ENCODE measurements around the gene CTSH. TPM values are rescaled to one million over a fixed set of nuclear protein-coding genes. Genes with fewer than 3 reads are reported as not detected.

The CTSH gene
- total RNA-seq, 4 donors from 2014 or later, result 8.6 to 70.2 (median 41.0) TPM

DNA sequence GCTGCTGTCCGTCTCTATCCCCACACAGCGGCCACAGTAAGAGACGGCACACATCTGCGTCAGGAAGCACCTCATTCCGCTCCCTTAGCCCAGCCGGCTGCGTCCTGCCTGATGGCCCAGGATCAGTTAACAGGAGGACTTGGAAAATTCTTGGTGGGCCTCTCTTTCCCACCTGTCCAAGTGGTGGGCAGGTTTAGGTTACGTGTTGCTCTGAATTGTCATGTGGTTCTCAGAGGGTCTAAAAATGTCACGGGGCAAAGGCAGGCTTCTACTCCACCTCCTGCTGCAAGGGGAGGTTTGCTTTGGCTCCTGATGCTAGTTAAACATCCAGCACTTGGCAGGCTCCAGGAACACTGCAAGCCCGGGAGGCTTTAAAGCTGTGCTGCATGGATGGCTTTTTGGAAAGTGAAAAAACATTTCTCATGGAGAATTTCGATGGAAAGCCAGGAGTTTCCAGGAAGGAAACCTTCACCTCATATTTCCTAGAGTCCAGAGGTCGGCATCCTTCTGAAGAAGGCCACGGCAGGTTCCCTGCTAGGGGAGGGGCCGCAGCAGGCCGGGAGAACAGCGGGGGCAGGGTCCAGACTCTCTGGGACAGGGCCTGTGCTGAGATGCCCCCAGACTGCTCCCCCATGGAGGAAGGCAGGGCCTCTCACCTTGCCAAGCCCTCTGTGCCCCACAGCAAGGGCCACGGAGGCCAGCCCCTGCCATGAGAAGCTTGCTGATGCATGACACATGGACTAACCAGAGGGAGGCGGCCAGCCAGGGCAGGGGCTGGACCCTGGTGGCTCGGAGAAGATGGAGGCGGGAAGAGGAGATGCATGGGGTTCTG, 10.8 kb downstream of the CTSH start:
- DNase-seq, result no peak
- Histone ChIP-seq H3K4me3 (no peak overlapping the region), H3K36me3 (no peaks in the 10 kb centered on the region), H3K27ac (peak overlapping the region in 2 of 4 donors; percentile 9 to 37), H3K9me3 (no peaks in the 10 kb centered on the region), H3K4me1 (peaks cover 0 to 7% (median 0%) of the 10 kb centered on the region in 4 donors), H3K27me3 (no peaks in the 10 kb centered on the region)
- no peak for TF ChIP-seq POLR2AphosphoS5 (IDR thresholded peaks at IDR 0.05)
- TF ChIP-seq, protein P1, sequence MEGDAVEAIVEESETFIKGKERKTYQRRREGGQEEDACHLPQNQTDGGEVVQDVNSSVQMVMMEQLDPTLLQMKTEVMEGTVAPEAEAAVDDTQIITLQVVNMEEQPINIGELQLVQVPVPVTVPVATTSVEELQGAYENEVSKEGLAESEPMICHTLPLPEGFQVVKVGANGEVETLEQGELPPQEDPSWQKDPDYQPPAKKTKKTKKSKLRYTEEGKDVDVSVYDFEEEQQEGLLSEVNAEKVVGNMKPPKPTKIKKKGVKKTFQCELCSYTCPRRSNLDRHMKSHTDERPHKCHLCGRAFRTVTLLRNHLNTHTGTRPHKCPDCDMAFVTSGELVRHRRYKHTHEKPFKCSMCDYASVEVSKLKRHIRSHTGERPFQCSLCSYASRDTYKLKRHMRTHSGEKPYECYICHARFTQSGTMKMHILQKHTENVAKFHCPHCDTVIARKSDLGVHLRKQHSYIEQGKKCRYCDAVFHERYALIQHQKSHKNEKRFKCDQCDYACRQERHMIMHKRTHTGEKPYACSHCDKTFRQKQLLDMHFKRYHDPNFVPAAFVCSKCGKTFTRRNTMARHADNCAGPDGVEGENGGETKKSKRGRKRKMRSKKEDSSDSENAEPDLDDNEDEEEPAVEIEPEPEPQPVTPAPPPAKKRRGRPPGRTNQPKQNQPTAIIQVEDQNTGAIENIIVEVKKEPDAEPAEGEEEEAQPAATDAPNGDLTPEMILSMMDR (IDR thresholded peaks at IDR 0.05), result no peak
- TF ChIP-seq EP300 (IDR thresholded peaks at IDR 0.05; ENCODE audit: low read depth), result no peak
- TF ChIP-seq POLR2A (IDR thresholded peaks at IDR 0.05), result no peak
- 70 to 83% methylated on average over 1 to 20 of the region's 20 CpGs for WGBS, 2 donors (ENCODE audit: low coverage in 1 of 2)
- in situ Hi-C loops (cut with MboI; ENCODE audit: low pct_ligation_motif_present in 1 of 4, low pct_unique_long_range_greater_than_20kb in 1 of 4, low sequenced_read_pairs in 3 of 4), result no loop called here
- intact Hi-C loops (cut with DNase I; ENCODE audit: low total_unique reads), result no loop called here

DNA sequence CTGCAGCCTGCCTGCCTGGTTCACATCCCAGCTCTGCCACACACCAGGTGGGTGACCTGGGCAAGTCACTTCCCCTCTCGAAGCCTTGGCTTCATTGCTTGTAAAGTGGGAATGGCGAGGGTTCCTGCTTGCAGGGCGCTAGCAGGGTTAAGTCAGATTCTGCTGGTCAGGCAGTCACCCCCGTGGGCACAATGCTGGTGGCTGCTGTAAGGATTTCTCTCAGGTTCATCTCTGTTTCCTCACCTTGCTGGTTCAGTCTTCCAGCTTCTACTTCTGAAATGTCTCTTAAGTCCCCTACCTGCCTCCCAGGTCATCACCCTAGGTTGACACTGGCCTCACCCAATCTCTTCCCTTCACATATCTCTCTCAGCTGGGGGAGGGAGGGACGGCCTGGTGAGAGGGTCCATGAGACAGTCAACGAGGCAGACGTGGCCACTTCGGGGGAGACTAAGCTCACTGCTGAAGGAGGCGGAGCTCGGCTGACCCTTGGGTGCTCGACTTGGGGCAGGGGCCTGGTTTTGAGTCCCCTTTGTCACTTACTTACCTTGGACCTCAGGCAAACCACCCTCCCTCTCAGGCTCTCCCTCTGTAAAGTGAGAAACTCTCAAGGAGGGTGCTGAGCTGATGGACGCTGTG, 11.5 kb downstream of the CTSH start:
- WGBS, 2 donors (ENCODE audit: low coverage in 1 of 2), result 87% methylated on average over 12 of the region's 12 CpGs; no CpG with 5 or more reads in 1 of the 2 donors
- no peak for TF ChIP-seq EP300 (IDR thresholded peaks at IDR 0.05; ENCODE audit: low read depth)
- TF ChIP-seq POLR2AphosphoS5 (IDR thresholded peaks at IDR 0.05), result no peak
- TF ChIP-seq POLR2A (IDR thresholded peaks at IDR 0.05), result no peak
- TF ChIP-seq, protein P1 (IDR thresholded peaks at IDR 0.05), result no peak
- intact Hi-C loops (cut with DNase I; ENCODE audit: low total_unique reads) (no loop called here), in situ Hi-C loops (cut with MboI; ENCODE audit: low pct_ligation_motif_present in 1 of 4, low pct_unique_long_range_greater_than_20kb in 1 of 4, low sequenced_read_pairs in 3 of 4) (no loop called here)
- Histone ChIP-seq H3K36me3 (no peaks in the 10 kb centered on the region), H3K27ac (no peak overlapping the region), H3K27me3 (no peaks in the 10 kb centered on the region), H3K4me1 (peaks cover 0 to 7% (median 0%) of the 10 kb centered on the region in 4 donors), H3K9me3 (no peaks in the 10 kb centered on the region), H3K4me3 (no peak overlapping the region)
- no peak for DNase-seq

DNA sequence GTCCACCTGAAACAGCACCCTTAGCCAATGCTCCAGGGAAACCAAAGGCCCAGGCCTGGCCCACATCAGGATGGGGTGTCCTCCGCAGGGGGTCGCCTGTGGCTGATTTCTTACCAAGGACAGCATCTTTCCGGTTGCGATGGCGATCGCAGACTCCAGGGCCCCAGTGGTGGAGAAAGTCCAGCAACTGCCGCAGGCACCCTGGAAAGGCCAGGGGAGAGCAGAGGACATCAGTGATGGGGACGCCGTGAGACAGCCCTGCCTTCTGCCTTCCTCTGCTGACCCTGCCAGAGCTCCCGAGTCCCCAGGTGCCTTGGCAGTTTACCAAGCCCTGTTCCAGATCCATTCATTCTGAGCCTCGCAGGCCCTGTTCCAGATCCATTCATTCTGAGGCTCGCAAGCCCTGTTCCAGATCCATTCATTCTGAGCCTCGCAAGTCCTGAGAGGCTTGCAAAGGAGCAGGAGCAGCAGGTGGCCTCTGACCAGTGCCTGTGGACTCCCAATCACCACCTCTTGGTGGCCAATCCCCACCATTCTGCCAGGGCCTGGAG, 12.5 kb downstream of the CTSH start:
- Histone ChIP-seq H3K27ac (no peak overlapping the region), H3K4me1 (peaks cover 0 to 7% (median 0%) of the 10 kb centered on the region in 4 donors), H3K36me3 (no peaks in the 10 kb centered on the region), H3K9me3 (no peaks in the 10 kb centered on the region), H3K4me3 (no peak overlapping the region), H3K27me3 (no peaks in the 10 kb centered on the region)
- TF ChIP-seq POLR2A (IDR thresholded peaks at IDR 0.05), result no peak
- TF ChIP-seq, protein P1 (IDR thresholded peaks at IDR 0.05), result no peak
- TF ChIP-seq EP300 (IDR thresholded peaks at IDR 0.05; ENCODE audit: low read depth), result no peak
- TF ChIP-seq POLR2AphosphoS5 (IDR thresholded peaks at IDR 0.05), result no peak
- no peak for DNase-seq
- WGBS, 2 donors (ENCODE audit: low coverage in 1 of 2), result 40 to 96% methylated on average over 1 to 6 of the region's 13 CpGs
- intact Hi-C loops (cut with DNase I; ENCODE audit: low total_unique reads), result no loop called here
- in situ Hi-C loops (cut with MboI; ENCODE audit: low pct_ligation_motif_present in 1 of 4, low pct_unique_long_range_greater_than_20kb in 1 of 4, low sequenced_read_pairs in 3 of 4), result no loop called here

Data from transverse colon (tissue), 4 donors.